Measurements from ENCODE around the gene PIAS1.

PIAS1 gene

GRCh38 chr15:68235022-68235421 is 180.9 kb downstream of the PIAS1 start:
- no peaks in the 10 kb centered on the region for H3K9me3 ChIP-seq (ENCODE audit: insufficient read depth, low read length)
- H3K4me3 ChIP-seq (ENCODE audit: low read length) = no peak overlapping the region
- peaks cover 24% of the 10 kb centered on the region for H3K4me1 ChIP-seq (ENCODE audit: low read length)
- no peaks in the 10 kb centered on the region for H3K36me3 ChIP-seq (replicated peaks; ENCODE audit: low read depth, low read length)
- no peaks in the 10 kb centered on the region for H4K20me1 ChIP-seq (ENCODE audit: insufficient read depth, low read length)
- no peak for TF ChIP-seq EZH2phosphoT487 (IDR thresholded peaks at IDR 0.05; ENCODE audit: low read depth)
- TF ChIP-seq, protein P1, sequence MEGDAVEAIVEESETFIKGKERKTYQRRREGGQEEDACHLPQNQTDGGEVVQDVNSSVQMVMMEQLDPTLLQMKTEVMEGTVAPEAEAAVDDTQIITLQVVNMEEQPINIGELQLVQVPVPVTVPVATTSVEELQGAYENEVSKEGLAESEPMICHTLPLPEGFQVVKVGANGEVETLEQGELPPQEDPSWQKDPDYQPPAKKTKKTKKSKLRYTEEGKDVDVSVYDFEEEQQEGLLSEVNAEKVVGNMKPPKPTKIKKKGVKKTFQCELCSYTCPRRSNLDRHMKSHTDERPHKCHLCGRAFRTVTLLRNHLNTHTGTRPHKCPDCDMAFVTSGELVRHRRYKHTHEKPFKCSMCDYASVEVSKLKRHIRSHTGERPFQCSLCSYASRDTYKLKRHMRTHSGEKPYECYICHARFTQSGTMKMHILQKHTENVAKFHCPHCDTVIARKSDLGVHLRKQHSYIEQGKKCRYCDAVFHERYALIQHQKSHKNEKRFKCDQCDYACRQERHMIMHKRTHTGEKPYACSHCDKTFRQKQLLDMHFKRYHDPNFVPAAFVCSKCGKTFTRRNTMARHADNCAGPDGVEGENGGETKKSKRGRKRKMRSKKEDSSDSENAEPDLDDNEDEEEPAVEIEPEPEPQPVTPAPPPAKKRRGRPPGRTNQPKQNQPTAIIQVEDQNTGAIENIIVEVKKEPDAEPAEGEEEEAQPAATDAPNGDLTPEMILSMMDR (IDR thresholded peaks at IDR 0.05; ENCODE audit: low read depth, low read length) = no peak
- no peak overlapping the region for H2AFZ ChIP-seq (ENCODE audit: low read depth, low read length)
- peaks cover 4% of the 10 kb centered on the region; the same call in 1 of the 2 replicates for H3K79me2 ChIP-seq (ENCODE audit: low read length)
- no peaks in the 10 kb centered on the region for H3K27me3 ChIP-seq (ENCODE audit: low read depth, low read length)
- H3K4me2 ChIP-seq (ENCODE audit: low read length) = no peak overlapping the region
- H3K27ac ChIP-seq (ENCODE audit: low read length) = no peak overlapping the region
- H3K9ac ChIP-seq (ENCODE audit: low read length) = no peak overlapping the region

DNA sequence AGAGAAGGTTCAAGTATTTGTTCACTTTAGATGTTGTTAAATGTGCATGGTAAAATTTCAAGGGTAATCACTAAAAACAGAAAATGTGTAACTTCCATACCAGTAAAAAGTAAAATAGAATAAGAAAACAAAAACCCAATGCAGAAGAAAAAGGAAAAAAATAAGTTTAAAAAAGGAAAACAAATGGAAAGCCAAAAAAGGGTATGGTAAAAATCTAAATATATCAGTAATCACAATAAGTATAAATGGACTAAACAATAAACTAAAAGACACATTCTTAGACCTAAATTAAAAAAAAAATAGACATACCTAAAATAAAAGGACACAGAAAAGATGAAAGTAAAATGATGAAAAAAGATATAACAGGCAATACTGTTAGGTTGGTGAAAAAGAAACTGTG is 184.9 kb downstream of the PIAS1 start:
- no peak for TF ChIP-seq EZH2phosphoT487 (IDR thresholded peaks at IDR 0.05; ENCODE audit: low read depth)
- TF ChIP-seq, protein P1 (IDR thresholded peaks at IDR 0.05; ENCODE audit: low read depth, low read length) = no peak
- no peaks in the 10 kb centered on the region for H3K79me2 ChIP-seq (ENCODE audit: low read length)
- H4K20me1 ChIP-seq (ENCODE audit: insufficient read depth, low read length) = no peaks in the 10 kb centered on the region
- H3K36me3 ChIP-seq (replicated peaks; ENCODE audit: low read depth, low read length) = no peaks in the 10 kb centered on the region
- no peak overlapping the region for H2AFZ ChIP-seq (ENCODE audit: low read depth, low read length)
- no peaks in the 10 kb centered on the region for H3K4me1 ChIP-seq (ENCODE audit: low read length)
- no peak overlapping the region for H3K4me2 ChIP-seq (ENCODE audit: low read length)
- no peaks in the 10 kb centered on the region for H3K9me3 ChIP-seq (ENCODE audit: insufficient read depth, low read length)
- H3K4me3 ChIP-seq (ENCODE audit: low read length) = no peak overlapping the region
- H3K27me3 ChIP-seq (ENCODE audit: low read depth, low read length) = no peaks in the 10 kb centered on the region
- no peak overlapping the region for H3K9ac ChIP-seq (ENCODE audit: low read length)
- no peak overlapping the region for H3K27ac ChIP-seq (ENCODE audit: low read length)

DNA sequence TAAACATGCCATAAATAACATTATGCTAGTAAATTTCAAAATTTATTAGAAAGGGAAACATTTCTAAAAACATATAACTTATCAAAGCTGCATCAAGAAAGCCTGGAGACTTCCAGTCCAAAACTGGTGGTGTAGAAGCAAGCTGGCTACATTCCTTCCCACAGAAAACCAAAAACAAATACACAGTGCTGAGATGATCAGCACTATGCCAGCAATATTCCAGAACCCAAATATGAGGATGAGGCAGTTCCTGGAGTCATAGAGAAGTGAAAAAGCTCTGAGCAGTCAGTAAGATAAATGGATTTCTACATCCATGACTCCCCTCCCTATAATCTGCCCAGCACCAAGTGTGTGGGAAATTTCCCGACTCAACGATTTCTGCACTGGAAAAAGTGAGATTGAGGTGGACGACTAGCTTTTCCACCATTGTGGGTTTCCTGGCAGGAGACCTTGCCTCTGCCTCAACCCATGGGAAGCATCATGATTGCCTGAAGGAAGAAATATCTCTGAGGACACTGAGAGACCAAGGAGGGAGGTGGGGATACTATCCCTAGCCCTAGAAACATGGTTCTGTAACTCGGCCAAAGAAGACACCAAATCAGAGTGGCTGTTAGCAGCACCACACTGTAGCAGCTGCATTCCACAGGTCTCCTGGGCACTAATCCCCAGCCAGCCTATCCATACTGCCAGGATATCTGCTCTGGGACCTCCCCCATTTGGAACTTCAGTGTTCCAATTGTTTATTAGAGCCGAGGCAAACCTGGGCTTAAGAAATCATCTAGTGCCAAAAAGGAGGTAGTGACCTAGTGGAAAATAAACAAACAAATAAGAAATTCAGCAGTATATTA is 187.2 kb downstream of the PIAS1 start:
- TF ChIP-seq EZH2phosphoT487 (IDR thresholded peaks at IDR 0.05; ENCODE audit: low read depth) = no peak
- TF ChIP-seq, protein P1 (IDR thresholded peaks at IDR 0.05; ENCODE audit: low read depth, low read length) = no peak
- no peak overlapping the region for H3K4me3 ChIP-seq (ENCODE audit: low read length)
- no peak overlapping the region for H2AFZ ChIP-seq (ENCODE audit: low read depth, low read length)
- no peaks in the 10 kb centered on the region for H3K36me3 ChIP-seq (replicated peaks; ENCODE audit: low read depth, low read length)
- H3K4me2 ChIP-seq (ENCODE audit: low read length) = no peak overlapping the region
- no peak overlapping the region for H3K27ac ChIP-seq (ENCODE audit: low read length)
- no peaks in the 10 kb centered on the region for H3K4me1 ChIP-seq (ENCODE audit: low read length)
- H3K27me3 ChIP-seq (ENCODE audit: low read depth, low read length) = no peaks in the 10 kb centered on the region
- peaks cover 6% of the 10 kb centered on the region; the same call in 1 of the 2 replicates for H3K9me3 ChIP-seq (ENCODE audit: insufficient read depth, low read length)
- H3K79me2 ChIP-seq (ENCODE audit: low read length) = no peaks in the 10 kb centered on the region
- H3K9ac ChIP-seq (ENCODE audit: low read length) = no peak overlapping the region
- no peaks in the 10 kb centered on the region for H4K20me1 ChIP-seq (ENCODE audit: insufficient read depth, low read length)
